ENCODE data around the gene FANCD2.
A peak's percentile ranks its signal among the peaks of the same experiment; 100 is the strongest.
"Not testable (repeated sequence)": the region's sequence is repeated elsewhere in the genome, so short reads cannot be mapped to it uniquely, and the experiment has no call there.

FANCD2 gene

DNA sequence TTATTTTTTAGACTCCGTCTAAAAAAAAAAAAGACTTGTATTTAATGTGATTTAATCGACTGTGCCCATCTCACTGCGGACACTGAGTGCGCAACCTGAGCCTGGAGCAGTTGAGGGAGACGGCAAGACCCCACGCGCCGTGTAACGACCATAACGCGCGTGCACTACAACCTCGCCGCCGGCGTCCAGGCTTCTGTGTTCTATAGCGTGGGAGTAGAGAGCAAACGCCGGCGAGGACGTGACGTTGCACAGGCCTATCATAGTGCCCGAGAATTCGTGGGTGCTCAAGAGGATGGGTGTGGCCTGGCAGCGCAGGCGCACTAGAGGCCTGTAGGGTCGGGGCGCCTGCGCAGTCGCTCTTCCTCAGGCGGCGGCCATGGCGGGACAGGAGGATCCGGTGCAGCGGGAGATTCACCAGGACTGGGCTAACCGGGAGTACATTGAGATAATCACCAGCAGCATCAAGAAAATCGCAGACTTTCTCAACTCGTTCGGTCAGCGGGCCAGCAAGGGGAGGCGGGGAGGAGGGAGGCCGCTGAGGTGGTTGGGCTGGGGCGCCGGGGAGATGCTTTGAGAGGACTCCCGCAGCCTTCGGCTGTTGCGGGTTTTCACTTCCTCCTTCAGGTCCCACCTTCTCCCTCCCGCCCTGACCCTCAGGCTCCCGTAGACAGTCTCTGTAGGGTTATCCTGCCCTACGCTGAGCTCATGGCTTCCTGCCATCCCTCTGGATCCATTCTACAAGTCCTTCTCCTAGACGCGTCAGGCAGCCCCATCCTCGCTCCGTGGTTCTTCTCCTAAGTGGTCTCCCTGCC lies 89.3 kb downstream of the FANCD2 start, which contains the start of gene BRK1:
BRK1 (plus strand) TSS at position 350 of the 812 bp plus-strand sequence; CDS start at position 377, 27 bp downstream.
- DNase-seq, result peak; percentile 90

DNA sequence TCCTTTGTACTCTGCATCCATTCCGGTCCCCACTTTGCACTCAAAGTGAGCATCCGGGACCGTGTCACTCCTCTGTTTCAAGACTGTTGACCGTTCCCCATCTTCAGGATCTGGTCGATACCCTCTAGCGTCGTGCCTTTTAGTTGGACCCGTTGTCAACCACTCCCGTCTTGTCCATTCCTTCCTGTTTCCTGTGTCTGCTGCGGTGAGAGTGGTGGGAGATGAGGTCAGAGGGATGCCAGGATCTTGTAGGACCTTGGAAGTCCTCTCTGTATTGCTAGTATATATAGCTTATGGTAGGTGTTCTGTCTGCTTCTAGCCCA lies 89.9 kb downstream of the FANCD2 start:
- no peak for DNase-seq

DNA sequence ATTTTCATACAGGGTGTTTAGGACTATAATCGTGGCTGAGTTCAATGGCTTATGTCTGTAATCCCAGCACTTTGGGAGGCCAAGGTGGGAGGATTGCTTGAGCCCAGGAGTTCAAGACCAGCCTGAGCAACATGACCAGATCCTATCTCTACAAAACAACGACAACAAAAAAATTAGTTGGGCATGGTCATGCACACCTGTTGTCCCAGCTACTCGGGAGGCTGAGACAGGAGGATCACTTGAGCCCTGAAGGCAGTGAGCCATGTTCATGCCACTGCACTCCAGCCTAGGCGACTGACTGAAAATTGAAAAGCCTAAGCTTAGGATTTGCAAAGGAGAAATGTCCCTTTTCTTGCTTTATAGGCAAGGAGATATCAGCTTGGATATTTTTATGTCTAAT lies 90.7 kb downstream of the FANCD2 start:
- no peak for DNase-seq

DNA sequence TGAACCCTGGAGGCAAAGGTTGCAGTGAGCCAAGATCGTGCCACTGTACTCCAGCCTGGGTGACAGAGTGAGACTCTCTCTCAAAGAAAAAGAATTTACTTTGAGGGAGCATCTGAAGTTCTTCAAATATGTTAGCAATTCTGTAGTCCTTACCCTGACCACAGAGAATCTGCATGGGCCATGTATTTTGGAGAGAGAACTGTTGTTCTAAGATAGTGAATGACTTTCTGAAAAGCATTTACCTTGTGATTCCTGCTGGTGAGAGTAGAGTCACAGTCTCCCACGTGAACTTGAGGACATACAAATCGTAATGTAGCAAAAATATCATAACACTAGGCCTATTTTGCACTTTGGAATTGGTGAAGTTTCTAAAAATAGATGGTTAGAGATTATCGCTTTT lies 93.1 kb downstream of the FANCD2 start:
- no peak for DNase-seq

GRCh38 chr3:10121064-10121463 lies 94.8 kb downstream of the FANCD2 start:
- DNase-seq, result no peak

DNA sequence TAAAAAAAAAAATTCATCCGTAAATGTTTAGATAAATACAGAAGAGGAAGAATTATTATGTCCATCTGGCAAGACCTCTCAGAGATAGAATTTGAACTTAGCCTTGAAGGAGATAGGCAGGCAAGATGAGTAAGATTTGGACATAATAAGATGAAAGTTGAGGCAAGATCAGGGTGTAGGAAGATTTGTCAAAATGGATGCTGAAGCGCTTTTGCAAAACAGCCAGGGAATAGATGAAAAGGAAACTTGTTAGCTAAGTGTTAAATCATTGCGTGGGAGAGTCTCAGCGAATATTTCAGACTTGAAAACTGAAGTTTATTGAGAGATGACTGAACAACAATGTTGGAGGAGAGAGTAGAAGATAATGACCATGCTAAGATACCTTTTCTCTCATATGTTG lies 96.5 kb downstream of the FANCD2 start:
- DNase-seq, result no peak

DNA sequence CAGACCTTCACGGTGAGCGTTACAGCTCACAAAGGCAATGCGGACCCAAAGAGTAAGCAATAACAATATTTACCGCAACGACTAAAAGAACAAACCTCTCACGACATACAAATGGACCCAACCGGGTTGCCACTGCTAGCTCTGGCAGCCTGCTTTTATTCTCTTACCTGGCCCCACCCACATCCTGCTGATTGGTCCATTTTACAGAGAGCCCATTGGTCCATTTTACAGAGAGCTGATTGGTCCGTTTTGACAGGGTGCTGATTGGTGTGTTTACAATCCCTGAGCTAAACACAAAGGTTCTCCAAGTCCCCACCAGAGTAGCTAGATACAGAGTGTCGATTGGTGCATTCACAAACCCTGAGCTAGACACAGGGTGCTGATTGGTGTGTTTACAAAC lies 109.6 kb downstream of the FANCD2 start:
- DNase-seq, result not testable (repeated sequence)

DNA sequence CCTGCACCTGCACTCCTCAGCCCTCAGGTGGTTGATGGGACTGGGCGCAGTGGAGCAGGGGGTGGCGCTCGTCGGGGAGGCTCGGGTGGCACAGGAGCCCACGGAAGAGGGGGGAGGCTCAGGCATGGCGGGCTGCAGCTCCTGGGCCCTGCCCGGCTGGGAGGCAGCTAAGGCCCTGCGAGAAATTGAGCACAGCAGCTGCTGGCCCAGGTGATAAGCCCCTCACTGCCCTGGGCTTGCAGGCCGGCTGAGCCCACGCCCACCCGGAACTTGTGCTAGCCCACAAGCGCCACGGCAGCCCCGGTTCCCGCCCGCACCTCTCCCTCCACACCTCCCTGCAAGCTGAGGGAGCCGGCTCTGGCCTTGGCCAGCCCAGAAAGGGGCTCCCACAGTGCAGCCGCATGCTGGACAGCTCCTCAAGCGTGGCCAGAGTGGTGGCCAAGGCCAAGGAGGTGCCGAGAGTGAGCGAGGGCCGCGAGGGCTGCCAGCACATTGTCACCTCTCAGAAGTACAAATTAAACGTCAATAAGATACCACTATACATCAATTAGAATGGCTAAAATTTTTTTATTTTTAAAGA lies 110.3 kb downstream of the FANCD2 start:
- no peak for DNase-seq

- no peak for DNase-seq
Measured at GRCh38 chr3:10137178-10137577, 110.9 kb downstream of the FANCD2 start.

DNA sequence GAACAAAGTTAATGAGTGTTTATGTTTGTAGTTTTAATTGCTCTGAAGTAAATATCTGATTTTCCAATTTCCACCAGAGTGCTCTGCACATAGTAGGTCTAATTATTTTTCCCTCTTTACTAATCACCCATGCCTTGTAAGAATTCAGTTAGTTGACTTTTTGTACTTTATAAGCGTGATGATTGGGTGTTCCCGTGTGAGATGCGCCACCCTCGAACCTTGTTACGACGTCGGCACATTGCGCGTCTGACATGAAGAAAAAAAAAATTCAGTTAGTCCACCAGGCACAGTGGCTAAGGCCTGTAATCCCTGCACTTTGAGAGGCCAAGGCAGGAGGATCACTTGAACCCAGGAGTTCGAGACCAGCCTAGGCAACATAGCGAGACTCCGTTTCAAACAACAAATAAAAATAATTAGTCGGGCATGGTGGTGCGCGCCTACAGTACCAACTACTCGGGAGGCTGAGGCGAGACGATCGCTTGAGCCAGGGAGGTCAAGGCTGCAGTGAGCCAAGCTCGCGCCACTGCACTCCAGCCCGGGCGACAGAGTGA lies 114.8 kb downstream of the FANCD2 start:
- DNase-seq, result no peak

GRCh38 chr3:10142707-10143560 lies 116.7 kb downstream of the FANCD2 start:
- no peak for DNase-seq

GRCh38 chr3:10145685-10146084 lies 119.4 kb downstream of the FANCD2 start:
- no peak for DNase-seq

GRCh38 chr3:10149226-10149625 lies 123.0 kb downstream of the FANCD2 start:
- no peak for DNase-seq

GRCh38 chr3:10150987-10151386 lies 124.8 kb downstream of the FANCD2 start:
- DNase-seq, result no peak
